A204.1 (cell line): ENCODE results near the gene RASSF10.

Experiments used
- FAIRE-seq: peaks from 2 replicates; lab custom pipeline; 2012; peaks lifted over from hg19 to GRCh38; lab: Jason Lieb, UNC

RASSF10 gene

DNA sequence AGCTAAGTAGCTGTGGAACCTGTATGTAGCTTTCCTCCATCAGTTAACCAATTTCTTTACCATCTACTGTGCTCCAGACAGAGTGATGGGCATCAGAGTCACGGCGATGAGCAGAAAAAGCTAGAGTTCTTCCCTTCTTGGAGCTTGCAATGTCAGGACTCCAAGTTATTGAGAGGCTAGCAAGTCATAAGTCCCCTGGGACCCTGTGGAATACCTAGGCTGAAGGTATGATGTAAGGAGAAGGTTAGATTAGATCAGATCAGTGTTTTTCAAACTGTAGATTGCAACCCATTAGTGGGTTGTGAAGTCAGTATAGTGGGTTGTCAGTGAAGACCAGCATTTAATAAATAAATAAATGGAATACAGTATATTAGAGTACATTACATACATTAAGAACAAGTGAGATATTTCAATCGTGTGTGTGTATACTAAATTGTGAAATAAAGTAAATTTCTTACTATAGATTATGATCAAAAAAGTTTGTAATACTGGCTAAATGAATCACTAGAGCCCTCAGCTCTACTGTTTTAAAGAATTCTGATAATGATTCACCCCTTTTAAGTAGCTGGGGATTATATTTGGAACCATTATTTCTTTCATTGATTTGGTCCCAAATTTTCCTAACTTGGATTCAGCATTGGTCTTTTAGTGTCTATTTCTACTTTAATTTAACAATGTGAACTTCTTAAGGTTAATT lies 52.3 kb downstream of the RASSF10 start:
- FAIRE-seq, result no peak
